H1 (cell line): ENCODE results near the gene PCGF3. TPM values are rescaled to one million over a fixed set of nuclear protein-coding genes. Genes with fewer than 3 reads are reported as not detected.

Experiments
- ATF3 ChIP-seq: IDR thresholded peaks from 2 replicates; pipeline ENCODE4 v1.6.1; 2011; ENCODE audit warnings: low read depth, mild to moderate bottlenecking, low read length; ENCODE audit not compliant: insufficient read depth
- BCL11A ChIP-seq, 2 experiments: IDR thresholded peaks; one replicate each; pipeline ENCODE4 v1.6.1; 2011; ENCODE audit warnings: low read depth in 2 of 2, low read length in 2 of 2, mild to moderate bottlenecking in 2 of 2
- CHD1 ChIP-seq: IDR thresholded peaks from 2 replicates; pipeline ENCODE4 v1.6.1; 2012; ENCODE audit warnings: low read depth, low read length, improper control_type of control experiment
- CREB1 ChIP-seq: IDR thresholded peaks from 2 replicates; pipeline ENCODE4 v1.6.1; 2012; ENCODE audit warnings: inconsistent platforms
- CTBP2 ChIP-seq: IDR thresholded peaks from 2 replicates; pipeline ENCODE4 v1.7.0; 2011; ENCODE audit warnings: borderline replicate concordance, mild to moderate bottlenecking, moderate library complexity, mixed read lengths, low read length; ENCODE audit not compliant: insufficient read depth, insufficient read length
- GTF2F1 ChIP-seq: IDR thresholded peaks from 2 replicates; pipeline ENCODE4 v1.6.1; 2012; ENCODE audit warnings: low read depth, low read length, improper control_type of control experiment, borderline replicate concordance
- HDAC6 ChIP-seq: IDR thresholded peaks from one replicate; pipeline ENCODE4 v1.7.1; 2012; ENCODE audit warnings: low read depth, mild to moderate bottlenecking, inconsistent platforms, low read length, moderate library complexity
- RBBP5 ChIP-seq: IDR thresholded peaks from 2 replicates; pipeline ENCODE4 v1.7.1; 2012; ENCODE audit warnings: low read depth, mild to moderate bottlenecking, inconsistent platforms, low read length, moderate library complexity, borderline replicate concordance
- SIN3A ChIP-seq, 2 experiments: IDR thresholded peaks in 1 of 2; conservative IDR thresholded peaks in 1 of 2; 2 replicates each; pipeline ENCODE4 v1.6.1; 2011 to 2012; ENCODE audit warnings: low read length in 2 of 2, improper control_type of control experiment in 1 of 2, low read depth in 1 of 2, mild to moderate bottlenecking in 1 of 2
- USF2 ChIP-seq: IDR thresholded peaks from 2 replicates; pipeline ENCODE4 v1.6.1; 2011; ENCODE audit warnings: low read length, improper control_type of control experiment
- polyA plus RNA-seq, 7 experiments: library from polyadenylated mRNA; depleted of rRNA in 3 of 7; stranded (reverse) in 5 of 7; unstranded in 2 of 7; fragments of >200 nt in 5 of 7; fragments of 200-250 nt in 2 of 7; gene quantifications; 1 replicate in 5 of 7; 2 replicates in 1 of 7; 4 replicates in 1 of 7; pipeline versions ENCODE4 v1.2.1 to v1.2.3, GENCODE V29; 2011 to 2013; ENCODE audit warnings: missing spikeins in 2 of 7, mixed read lengths in 2 of 7
- total RNA-seq: library from RNA; stranded (reverse); fragmentation: NEBNext Ultra II Directional; extraction: Animal tissue kit (Norgen Biotek cat#: 25700); gene quantifications from 2 replicates; pipeline ENCODE4 v1.2.1, GENCODE V29; 2021

PCGF3 gene
- total and polyA plus RNA-seq, 2 of the 8 experiments (the other 6 are each of a cell fraction or from before 2014, with no cell fraction given), result 52.7 to 52.9 TPM

GRCh38 chr4:664713-665231, 40.9 kb upstream of the PCGF3 start (continued):
- TF ChIP-seq GTF2F1 (no peak), SIN3A (conservative IDR thresholded peaks at IDR 0.05 in 1 of 2, IDR thresholded peaks at IDR 0.05 in 1 of 2; ENCODE audit: low read depth in 1 of 2, low read length in 2 of 2) (no peak), CREB1 (no peak), RBBP5 (no peak), CTBP2 (no peak), HDAC6 (no peak), CHD1 (no peak), USF2 (no peak), BCL11A (IDR thresholded peaks at IDR 0.05; ENCODE audit: low read depth in 2 of 2, low read length in 2 of 2) (no peak), ATF3 (no peak)
- TF ChIP-seq, all 59 proteins: peak for 0
